ENCODE data around the gene GLT8D2. TPM values are rescaled to one million over a fixed set of nuclear protein-coding genes. Genes with fewer than 3 reads are reported as not detected.

The GLT8D2 gene
- polyA plus RNA-seq, 2 of the 4 experiments (the other 2 are of a cell fraction): 0.27 to 0.43 TPM

DNA sequence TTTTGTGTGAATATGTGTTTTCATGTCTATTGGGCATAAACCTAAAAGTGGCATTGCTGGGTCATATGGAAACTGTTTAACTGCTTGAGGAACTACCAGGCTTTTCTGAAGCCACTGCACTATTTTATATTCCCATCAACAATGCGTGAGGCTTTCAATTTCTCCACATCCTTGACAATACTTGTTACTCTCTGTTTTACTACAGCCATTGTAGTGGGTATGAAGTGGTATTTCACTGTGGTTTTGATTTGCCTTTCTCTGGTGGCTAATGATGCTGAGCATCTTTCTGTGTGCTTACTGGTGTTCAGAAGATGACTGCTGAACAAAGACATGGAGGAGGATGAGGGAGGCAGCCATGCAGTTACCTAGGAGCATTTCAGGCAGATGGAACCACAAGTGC lies 97.5 kb downstream of the GLT8D2 start:
- peaks cover 10% of the 10 kb centered on the region for H3K4me1 ChIP-seq
- POLR2A ChIA-PET: interaction anchor here (4.9 kb wide), 1 partner anchor 22 kb away, joined by 20 read pairs; the partner anchor contains the start of gene HSP90B1
- TF ChIP-seq EHMT2 (IDR thresholded peaks at IDR 0.05; ENCODE audit: low read depth): no peak
- no peak for TF ChIP-seq FOSL2 (IDR thresholded peaks at IDR 0.05)
- TF ChIP-seq FOSL2 (CRISPR knock-in tag; IDR thresholded peaks at IDR 0.05): no peak
- TF ChIP-seq, protein P1, sequence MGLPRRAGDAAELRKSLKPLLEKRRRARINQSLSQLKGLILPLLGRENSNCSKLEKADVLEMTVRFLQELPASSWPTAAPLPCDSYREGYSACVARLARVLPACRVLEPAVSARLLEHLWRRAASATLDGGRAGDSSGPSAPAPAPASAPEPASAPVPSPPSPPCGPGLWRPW (IDR thresholded peaks at IDR 0.05): no peak
- no peak for TF ChIP-seq HOXA7 (CRISPR knock-in tag; IDR thresholded peaks at IDR 0.05)
- no peak for TF ChIP-seq ZC3H11A (IDR thresholded peaks at IDR 0.05)
- no peak for TF ChIP-seq NFE2L2 (conservative IDR thresholded peaks at IDR 0.05; ENCODE audit: low read length)
- no peaks in the 10 kb centered on the region for H3K9me3 ChIP-seq
- WGBS (ENCODE audit: missing lambda C conversion rate): 92% methylated on average over 1 of the region's 1 CpG
- ATAC-seq (no peak), DNase-seq (ENCODE audit: low read depth in 1 of 2, low spot score in 1 of 2) (no peak), FAIRE-seq (no peak)
- CTCF ChIA-PET: interaction anchor here (1.0 kb wide), 1 partner anchor 181 kb away, joined by 3 read pairs; no protein-coding TSS in a partner anchor
- no peak overlapping the region for H3K27ac ChIP-seq
- no peak overlapping the region for H3K4me2 ChIP-seq
- no peak overlapping the region for H3K4me3 ChIP-seq

GRCh38 chr12:103948746-103949406 lies 101.1 kb downstream of the GLT8D2 start:
- TF ChIP-seq POLR2AphosphoS2 (conservative IDR thresholded peaks at IDR 0.05; ENCODE audit: low read length) (peak; percentile 62; the same call in 1 of the 2 replicates), FOXS1 (CRISPR knock-in tag; IDR thresholded peaks at IDR 0.05) (no peak)
- TF ChIP-seq, protein P2, sequence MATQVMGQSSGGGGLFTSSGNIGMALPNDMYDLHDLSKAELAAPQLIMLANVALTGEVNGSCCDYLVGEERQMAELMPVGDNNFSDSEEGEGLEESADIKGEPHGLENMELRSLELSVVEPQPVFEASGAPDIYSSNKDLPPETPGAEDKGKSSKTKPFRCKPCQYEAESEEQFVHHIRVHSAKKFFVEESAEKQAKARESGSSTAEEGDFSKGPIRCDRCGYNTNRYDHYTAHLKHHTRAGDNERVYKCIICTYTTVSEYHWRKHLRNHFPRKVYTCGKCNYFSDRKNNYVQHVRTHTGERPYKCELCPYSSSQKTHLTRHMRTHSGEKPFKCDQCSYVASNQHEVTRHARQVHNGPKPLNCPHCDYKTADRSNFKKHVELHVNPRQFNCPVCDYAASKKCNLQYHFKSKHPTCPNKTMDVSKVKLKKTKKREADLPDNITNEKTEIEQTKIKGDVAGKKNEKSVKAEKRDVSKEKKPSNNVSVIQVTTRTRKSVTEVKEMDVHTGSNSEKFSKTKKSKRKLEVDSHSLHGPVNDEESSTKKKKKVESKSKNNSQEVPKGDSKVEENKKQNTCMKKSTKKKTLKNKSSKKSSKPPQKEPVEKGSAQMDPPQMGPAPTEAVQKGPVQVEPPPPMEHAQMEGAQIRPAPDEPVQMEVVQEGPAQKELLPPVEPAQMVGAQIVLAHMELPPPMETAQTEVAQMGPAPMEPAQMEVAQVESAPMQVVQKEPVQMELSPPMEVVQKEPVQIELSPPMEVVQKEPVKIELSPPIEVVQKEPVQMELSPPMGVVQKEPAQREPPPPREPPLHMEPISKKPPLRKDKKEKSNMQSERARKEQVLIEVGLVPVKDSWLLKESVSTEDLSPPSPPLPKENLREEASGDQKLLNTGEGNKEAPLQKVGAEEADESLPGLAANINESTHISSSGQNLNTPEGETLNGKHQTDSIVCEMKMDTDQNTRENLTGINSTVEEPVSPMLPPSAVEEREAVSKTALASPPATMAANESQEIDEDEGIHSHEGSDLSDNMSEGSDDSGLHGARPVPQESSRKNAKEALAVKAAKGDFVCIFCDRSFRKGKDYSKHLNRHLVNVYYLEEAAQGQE (IDR thresholded peaks at IDR 0.05): no peak

GRCh38 chr12:103947871-103948555 lies 102.0 kb downstream of the GLT8D2 start:
- FAIRE-seq: no peak
- ChIA-PET CTCF (interaction anchor here (1.2 to 1.7 kb wide), 2 partner anchors 12 to 322 kb away, joined by 3 read pairs; no protein-coding TSS in a partner anchor), POLR2A (interaction anchor here (0.6 to 1.1 kb wide), 2 partner anchors 18 to 19 kb away, joined by 5 to 6 read pairs; no protein-coding TSS in a partner anchor)
- Histone ChIP-seq H3K9me3 (no peaks in the 10 kb centered on the region), H3K4me1 (no peaks in the 10 kb centered on the region), H3K27ac (no peak overlapping the region), H3K4me3 (no peak overlapping the region), H3K4me2 (no peak overlapping the region)
- DNase-seq (ENCODE audit: low read depth in 1 of 2, low spot score in 1 of 2): no peak
- TF ChIP-seq CEBPB (IDR thresholded peaks at IDR 0.05): peak; percentile 27 to 32; a peak in 1 of 4 replicates
- no peak for TF ChIP-seq ZFP36 (IDR thresholded peaks at IDR 0.05; ENCODE audit: borderline replicate concordance, partially characterized antibody)
- ATAC-seq: no peak
- 93% methylated on average over 7 of the region's 7 CpGs for WGBS (ENCODE audit: missing lambda C conversion rate)

More at GRCh38 chr12:103948746-103949406, 101.1 kb downstream of the GLT8D2 start:
- Histone ChIP-seq H3K9me3 (no peaks in the 10 kb centered on the region), H3K4me1 (no peaks in the 10 kb centered on the region), H3K4me3 (no peak overlapping the region), H3K27ac (no peak overlapping the region), H3K4me2 (no peak overlapping the region)
- FAIRE-seq: no peak
- WGBS (ENCODE audit: missing lambda C conversion rate): 84% methylated on average over 13 of the region's 13 CpGs
- DNase-seq (ENCODE audit: low read depth in 1 of 2, low spot score in 1 of 2): no peak
- CTCF ChIA-PET: interaction anchor here (0.7 to 1.7 kb wide), 2 partner anchors 13 to 28 kb away, joined by 3 read pairs; no protein-coding TSS in a partner anchor
- POLR2A ChIA-PET: interaction anchor here (1.0 to 1.5 kb wide), 2 partner anchors 9 to 19 kb away, joined by 4 read pairs; no protein-coding TSS in a partner anchor
- ATAC-seq: no peak

- no peak overlapping the region for H3K4me3 ChIP-seq
- DNase-seq (ENCODE audit: low read depth in 1 of 2, low spot score in 1 of 2): no peak
- ChIA-PET POLR2A (interaction anchor here (4.6 kb wide), 1 partner anchor 15 kb away, joined by 24 read pairs; the partner anchor contains the start of gene HSP90B1), CTCF (interaction anchor here (1.1 to 2.1 kb wide), 3 partner anchors 10 to 165 kb away, joined by 3 to 5 read pairs (median 4); no protein-coding TSS in a partner anchor)
- H3K27ac ChIP-seq: no peak overlapping the region
- WGBS (ENCODE audit: missing lambda C conversion rate): 94% methylated on average over 3 of the region's 3 CpGs
- no peak for TF ChIP-seq POLR2A (IDR thresholded peaks at IDR 0.05; ENCODE audit: low read length)
- TF ChIP-seq EHF (CRISPR knock-in tag; IDR thresholded peaks at IDR 0.05): no peak
- TF ChIP-seq FOSL2 (IDR thresholded peaks at IDR 0.05): no peak
- peak; percentile 2; the same call in 1 of the 2 replicates for TF ChIP-seq FOSL2 (CRISPR knock-in tag; IDR thresholded peaks at IDR 0.05)
- TF ChIP-seq KDM1A (IDR thresholded peaks at IDR 0.05; ENCODE audit: low read depth): no peak
- TF ChIP-seq SREBF2 (IDR thresholded peaks at IDR 0.05): no peak
- no peak overlapping the region for H3K4me2 ChIP-seq
- no peak for ATAC-seq
- no peaks in the 10 kb centered on the region for H3K4me1 ChIP-seq
- H3K9me3 ChIP-seq: no peaks in the 10 kb centered on the region
- peak; percentile 39 for FAIRE-seq
These were observed 105.0 kb downstream of the GLT8D2 start for GRCh38 chr12:103944964-103945363.
